Measurements from ENCODE around the gene SPSB1. TPM values are rescaled to one million over a fixed set of nuclear protein-coding genes. Genes with fewer than 3 reads are reported as not detected.

Gene SPSB1
- total RNA-seq, 1 donor from 2014 or later: 5.6 TPM

DNA sequence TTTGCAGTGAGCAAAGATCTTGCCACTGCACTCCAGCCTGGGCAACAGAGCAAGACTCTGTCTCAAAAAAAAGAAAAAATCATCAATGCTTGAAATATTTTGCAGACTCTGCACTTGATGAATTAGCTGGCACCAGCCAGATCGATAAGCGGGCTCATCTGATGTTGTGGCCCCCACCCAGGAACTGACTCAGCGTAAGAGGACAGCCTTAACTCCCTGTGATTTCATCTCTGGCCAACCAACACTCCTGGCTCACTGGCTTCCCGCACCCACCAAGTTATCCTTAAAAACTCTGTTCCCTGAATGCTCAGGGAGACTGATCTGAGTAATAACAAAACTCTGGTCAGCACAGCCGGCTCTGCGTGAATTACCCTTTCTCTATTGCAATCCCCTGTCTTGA, 98.9 kb downstream of the SPSB1 start:
- no peak overlapping the region for H3K4me3 Mint-ChIP-seq
- peaks cover 19% of the 10 kb centered on the region for H3K27me3 Mint-ChIP-seq
- TF ChIP-seq, protein P1, sequence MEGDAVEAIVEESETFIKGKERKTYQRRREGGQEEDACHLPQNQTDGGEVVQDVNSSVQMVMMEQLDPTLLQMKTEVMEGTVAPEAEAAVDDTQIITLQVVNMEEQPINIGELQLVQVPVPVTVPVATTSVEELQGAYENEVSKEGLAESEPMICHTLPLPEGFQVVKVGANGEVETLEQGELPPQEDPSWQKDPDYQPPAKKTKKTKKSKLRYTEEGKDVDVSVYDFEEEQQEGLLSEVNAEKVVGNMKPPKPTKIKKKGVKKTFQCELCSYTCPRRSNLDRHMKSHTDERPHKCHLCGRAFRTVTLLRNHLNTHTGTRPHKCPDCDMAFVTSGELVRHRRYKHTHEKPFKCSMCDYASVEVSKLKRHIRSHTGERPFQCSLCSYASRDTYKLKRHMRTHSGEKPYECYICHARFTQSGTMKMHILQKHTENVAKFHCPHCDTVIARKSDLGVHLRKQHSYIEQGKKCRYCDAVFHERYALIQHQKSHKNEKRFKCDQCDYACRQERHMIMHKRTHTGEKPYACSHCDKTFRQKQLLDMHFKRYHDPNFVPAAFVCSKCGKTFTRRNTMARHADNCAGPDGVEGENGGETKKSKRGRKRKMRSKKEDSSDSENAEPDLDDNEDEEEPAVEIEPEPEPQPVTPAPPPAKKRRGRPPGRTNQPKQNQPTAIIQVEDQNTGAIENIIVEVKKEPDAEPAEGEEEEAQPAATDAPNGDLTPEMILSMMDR (conservative IDR thresholded peaks at IDR 0.05): no peak
- peaks cover 3% of the 10 kb centered on the region for H3K36me3 Mint-ChIP-seq
- no peak overlapping the region for H3K27ac Mint-ChIP-seq
- no peak for DNase-seq (ENCODE audit: extremely low spot score, unreplicated experiment)
- H3K4me1 Mint-ChIP-seq (ENCODE audit: unreplicated experiment): no peaks in the 10 kb centered on the region
- H3K9me3 Mint-ChIP-seq: peaks cover 5% of the 10 kb centered on the region

DNA sequence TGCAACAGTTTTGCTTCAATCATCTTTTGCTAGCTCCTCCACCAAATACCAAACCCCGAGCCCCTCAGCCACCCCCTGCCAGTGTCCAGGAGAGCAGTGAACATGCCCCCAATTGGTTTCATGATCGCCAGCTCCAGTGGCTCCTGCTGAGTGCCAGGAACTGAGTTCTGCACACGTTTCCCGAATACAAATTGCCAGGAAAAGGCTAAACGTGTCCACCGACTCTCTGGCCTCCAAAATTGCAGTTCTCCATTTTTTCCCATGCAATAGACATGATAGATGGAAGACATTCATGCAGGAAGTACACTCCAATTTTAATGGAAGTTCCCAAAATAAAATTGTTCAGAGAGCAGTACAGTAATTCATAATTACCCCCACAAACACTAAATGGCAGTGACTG, 101.3 kb downstream of the SPSB1 start:
- Mint-ChIP-seq H3K36me3 (peaks cover 3% of the 10 kb centered on the region), H3K4me3 (no peak overlapping the region), H3K4me1 (ENCODE audit: unreplicated experiment) (no peaks in the 10 kb centered on the region), H3K27me3 (peaks cover 19% of the 10 kb centered on the region), H3K27ac (no peak overlapping the region), H3K9me3 (peaks cover 5% of the 10 kb centered on the region)
- DNase-seq (ENCODE audit: extremely low spot score, unreplicated experiment): no peak
- TF ChIP-seq, protein P1 (conservative IDR thresholded peaks at IDR 0.05): no peak

DNA sequence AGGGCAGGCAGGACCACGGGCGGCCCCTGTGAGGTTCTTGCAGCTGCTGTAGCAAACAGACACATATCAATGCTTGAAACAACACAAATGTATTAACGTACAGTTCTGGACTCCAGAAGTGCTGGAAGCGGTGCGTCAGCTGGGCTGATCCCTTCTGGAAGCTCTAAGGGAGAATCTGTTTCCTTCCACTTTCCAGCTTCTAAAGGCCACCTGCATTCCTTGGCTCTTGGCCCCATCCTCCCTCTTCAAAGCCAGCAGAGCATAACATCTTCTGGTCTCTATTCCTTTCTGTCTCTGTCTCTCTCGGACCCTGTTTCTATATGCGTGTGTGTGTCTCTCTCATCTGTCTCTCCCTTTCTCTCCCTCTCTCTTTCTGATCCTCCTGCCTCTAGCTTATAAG, 102.3 kb downstream of the SPSB1 start:
- Mint-ChIP-seq H3K9me3 (peaks cover 5% of the 10 kb centered on the region), H3K36me3 (peaks cover 3% of the 10 kb centered on the region), H3K4me3 (no peak overlapping the region), H3K4me1 (ENCODE audit: unreplicated experiment) (no peaks in the 10 kb centered on the region), H3K27me3 (peaks cover 19% of the 10 kb centered on the region), H3K27ac (no peak overlapping the region)
- no peak for DNase-seq (ENCODE audit: extremely low spot score, unreplicated experiment)
- TF ChIP-seq, protein P1 (conservative IDR thresholded peaks at IDR 0.05): no peak

DNA sequence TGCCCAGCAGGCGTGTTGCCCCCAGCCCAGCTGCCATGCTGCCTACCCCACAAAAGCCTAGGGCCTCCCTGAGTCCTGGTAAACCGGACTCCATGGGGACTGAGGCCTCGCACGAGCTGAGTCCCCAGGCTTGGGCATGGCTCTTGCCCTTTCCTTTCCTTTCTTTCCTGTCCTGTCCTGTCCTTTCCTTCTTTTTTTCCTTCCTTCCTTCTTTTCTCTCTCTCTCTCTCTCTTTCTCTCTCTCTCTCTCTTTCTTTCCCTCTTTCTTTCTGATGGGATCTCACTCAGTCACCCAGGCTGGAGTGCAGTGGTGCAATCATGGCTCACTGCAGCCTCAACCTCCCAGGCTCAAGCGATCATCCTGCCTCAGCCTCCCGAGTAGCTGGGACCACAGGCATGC, 104.4 kb downstream of the SPSB1 start:
- Mint-ChIP-seq H3K27ac (no peak overlapping the region), H3K27me3 (peaks cover 9% of the 10 kb centered on the region), H3K36me3 (peaks cover 3% of the 10 kb centered on the region), H3K9me3 (peaks cover 5% of the 10 kb centered on the region), H3K4me3 (no peak overlapping the region), H3K4me1 (ENCODE audit: unreplicated experiment) (peaks cover 3% of the 10 kb centered on the region)
- DNase-seq (ENCODE audit: extremely low spot score, unreplicated experiment): no peak
- TF ChIP-seq, protein P1 (conservative IDR thresholded peaks at IDR 0.05): no peak

DNA sequence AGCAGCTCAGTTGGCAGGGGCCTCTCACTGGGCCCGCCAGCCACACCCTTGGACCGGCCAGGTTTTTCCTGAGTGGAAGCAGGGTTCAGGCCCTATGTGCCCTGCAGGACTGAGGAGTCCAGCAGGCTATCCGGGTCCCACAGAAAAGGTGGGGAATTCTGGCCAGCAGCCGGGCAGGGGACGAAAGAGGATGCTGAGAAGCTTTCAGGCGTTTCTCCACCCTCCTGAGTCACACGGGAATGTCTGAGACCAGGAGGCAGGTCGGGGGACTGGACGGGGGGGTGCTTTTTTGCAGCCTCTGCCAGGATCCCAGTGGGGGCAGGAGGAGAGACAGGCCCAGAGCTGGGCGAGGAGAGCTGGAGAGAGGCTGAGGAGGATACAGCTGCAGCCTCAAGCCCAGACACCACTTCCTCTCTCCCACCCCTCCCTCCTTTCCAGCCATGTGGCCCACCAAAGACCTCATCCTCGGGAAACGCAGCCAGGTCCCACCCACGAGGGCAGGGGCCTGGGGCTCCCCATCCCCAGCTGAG, 105.4 kb downstream of the SPSB1 start:
- DNase-seq (ENCODE audit: extremely low spot score, unreplicated experiment): no peak
- Mint-ChIP-seq H3K9me3 (peaks cover 5% of the 10 kb centered on the region), H3K27me3 (peaks cover 7% of the 10 kb centered on the region), H3K4me3 (no peak overlapping the region), H3K36me3 (peaks cover 3% of the 10 kb centered on the region), H3K4me1 (ENCODE audit: unreplicated experiment) (peaks cover 7% of the 10 kb centered on the region), H3K27ac (no peak overlapping the region)
- TF ChIP-seq, protein P1 (conservative IDR thresholded peaks at IDR 0.05): no peak
